Adipose tissue (tissue), 3 donors: Measurements from ENCODE around the gene PIGV. TPM values are rescaled to one million over a fixed set of nuclear protein-coding genes. Genes with fewer than 3 reads are reported as not detected.
A peak's percentile ranks its signal among the peaks of the same experiment; 100 is the strongest.

Experiments
- H3K27ac ChIP-seq: one replicate; pipeline ENCODE4 v1.5.1; 2013; ENCODE audit warnings: low read depth, low read length
- WGBS, 3 donors: extraction: QIAGEN DNeasy Blood & Tissue Kit; methylation state at CpG; one replicate each; pipeline ENCODE4 v1.1.7; 2013; 5-methylcytosine and 5-hydroxymethylcytosine counted together
- polyA plus RNA-seq, 3 donors: library from polyadenylated mRNA; stranded (reverse); fragments of 200-250 nt; gene quantifications; one replicate each; pipeline ENCODE4 v1.2.3, GENCODE V29; 2013
- donor health status: healthy with polysubstance abuse.
- donor health status: Bipolar disorder and iron deficiency.
- donor health status: healthy.

The PIGV gene
- polyA plus RNA-seq, 3 donors, result 6.7 to 9.5 (median 8.4) TPM

DNA sequence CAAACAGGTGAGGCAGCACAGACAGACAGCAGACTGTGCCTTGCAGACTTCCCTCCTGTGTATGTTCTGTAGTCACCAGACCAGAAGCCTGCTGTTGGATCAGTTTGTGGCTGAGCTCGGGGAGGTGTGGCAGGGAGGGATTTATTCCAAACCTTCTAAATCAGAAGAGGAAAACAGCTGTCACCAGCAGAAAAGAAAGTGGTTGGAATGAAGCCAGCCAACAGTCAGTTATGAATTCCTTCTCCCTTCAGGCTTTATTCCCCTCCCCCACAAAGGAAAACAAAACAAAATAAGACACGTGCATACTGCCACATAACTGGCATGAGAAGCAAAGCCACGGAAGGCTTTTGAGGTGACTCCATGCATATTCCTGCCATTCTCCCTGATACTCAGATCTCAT, 19.0 kb upstream of the PIGV start:
- WGBS, 3 donors, result 15 to 21% (median 19%) methylated on average over 3 of the region's 3 CpGs

DNA sequence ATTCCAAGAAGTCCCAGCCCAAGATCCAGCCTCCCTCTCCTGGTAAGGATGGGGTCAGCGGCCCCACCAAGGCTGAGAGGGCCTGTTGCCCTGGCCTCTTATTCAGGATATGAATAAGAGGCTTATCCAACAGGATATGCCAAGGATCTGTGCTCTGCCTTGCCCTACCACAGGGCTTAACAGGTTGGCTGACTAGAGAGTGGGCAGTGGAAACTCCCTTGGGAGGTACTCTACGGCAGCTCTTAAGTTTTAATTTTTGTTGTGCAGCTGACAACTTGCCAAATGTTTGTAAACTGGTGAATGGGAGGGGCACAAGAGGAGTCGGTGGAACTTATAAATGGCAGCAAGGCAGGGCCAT, 16.5 kb upstream of the PIGV start:
- 54 to 67% (median 56%) methylated on average over 3 of the region's 3 CpGs for WGBS, 3 donors
- no peak overlapping the region for H3K27ac ChIP-seq

More for the DNA sequence above, 19.0 kb upstream of the PIGV start:
- no peak overlapping the region for H3K27ac ChIP-seq

DNA sequence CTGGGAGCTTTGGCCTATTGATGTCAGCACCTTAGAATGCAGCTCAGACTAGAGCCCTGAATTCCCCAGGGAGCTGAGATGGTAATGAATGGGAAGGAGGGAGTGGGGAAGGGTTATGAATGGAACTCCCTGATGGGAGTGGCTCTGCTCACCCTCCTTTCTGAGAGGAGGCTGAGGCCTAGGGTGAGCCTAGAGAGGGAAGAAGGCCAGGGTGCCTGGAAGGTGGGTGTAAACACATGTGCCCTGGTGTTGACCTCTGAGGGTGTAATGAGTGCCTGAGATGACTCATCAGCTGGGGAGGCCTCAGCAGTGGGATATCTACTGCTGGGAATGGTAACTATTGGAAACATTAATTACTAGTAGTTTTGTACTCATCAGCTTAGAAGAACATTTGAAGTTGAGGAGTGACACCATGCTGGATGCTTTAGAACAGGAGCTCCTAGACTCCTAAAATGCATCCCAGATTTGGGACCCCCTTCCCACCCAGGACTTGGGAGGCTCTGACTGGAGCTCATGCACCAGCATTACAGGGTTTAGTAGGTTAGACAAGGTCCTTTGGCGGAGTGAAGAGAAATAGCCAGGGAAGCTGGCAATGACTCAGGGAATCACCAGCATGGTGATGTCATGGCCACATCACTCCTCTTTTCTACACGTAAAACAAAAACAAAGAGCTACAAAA, 16.0 kb upstream of the PIGV start:
- 79 to 82% (median 81%) methylated on average over 2 of the region's 2 CpGs for WGBS, 3 donors
- no peak overlapping the region for H3K27ac ChIP-seq

DNA sequence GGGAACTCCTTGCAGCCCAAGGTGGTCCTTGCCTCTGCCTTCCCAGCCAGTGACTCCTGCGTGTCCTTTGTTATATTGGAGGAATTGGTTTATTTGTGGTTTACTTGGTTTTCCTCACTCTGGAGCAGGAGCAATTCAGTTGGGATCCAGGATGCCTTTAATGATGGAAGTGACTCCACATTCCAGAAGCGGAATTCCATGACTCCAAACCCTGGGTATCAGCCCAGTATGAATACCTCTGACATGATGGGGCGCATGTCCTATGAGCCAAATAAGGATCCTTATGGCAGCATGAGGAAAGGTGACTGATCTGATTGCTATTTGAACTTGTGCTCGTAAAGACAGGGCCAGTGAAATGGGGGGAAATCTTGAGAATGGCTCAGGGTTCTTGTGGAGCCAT, 15.1 kb upstream of the PIGV start:
- 84 to 93% (median 90%) methylated on average over 4 of the region's 4 CpGs for WGBS, 3 donors
- no peak overlapping the region for H3K27ac ChIP-seq

DNA sequence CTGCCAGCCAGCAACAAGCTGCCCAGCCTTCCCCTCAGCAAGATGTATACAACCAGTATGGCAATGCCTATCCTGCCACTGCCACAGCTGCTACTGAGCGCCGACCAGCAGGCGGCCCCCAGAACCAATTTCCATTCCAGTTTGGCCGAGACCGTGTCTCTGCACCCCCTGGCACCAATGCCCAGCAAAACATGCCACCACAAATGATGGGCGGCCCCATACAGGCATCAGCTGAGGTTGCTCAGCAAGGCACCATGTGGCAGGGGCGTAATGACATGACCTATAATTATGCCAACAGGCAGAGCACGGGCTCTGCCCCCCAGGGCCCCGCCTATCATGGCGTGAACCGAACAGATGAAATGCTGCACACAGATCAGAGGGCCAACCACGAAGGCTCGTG, 13.3 kb upstream of the PIGV start:
- no peak overlapping the region for H3K27ac ChIP-seq
- WGBS, 3 donors, result 88 to 98% (median 94%) methylated on average over 13 of the region's 13 CpGs

GRCh38 chr1:26775666-26776065, 12.1 kb upstream of the PIGV start:
- WGBS, 3 donors, result 56 to 74% (median 67%) methylated on average over 4 of the region's 4 CpGs
- H3K27ac ChIP-seq, result no peak overlapping the region

- no peak overlapping the region for H3K27ac ChIP-seq
- 78 to 85% (median 84%) methylated on average over 11 of the region's 11 CpGs for WGBS, 3 donors
Measured at GRCh38 chr1:26779098-26779668, 8.6 kb upstream of the PIGV start.

DNA sequence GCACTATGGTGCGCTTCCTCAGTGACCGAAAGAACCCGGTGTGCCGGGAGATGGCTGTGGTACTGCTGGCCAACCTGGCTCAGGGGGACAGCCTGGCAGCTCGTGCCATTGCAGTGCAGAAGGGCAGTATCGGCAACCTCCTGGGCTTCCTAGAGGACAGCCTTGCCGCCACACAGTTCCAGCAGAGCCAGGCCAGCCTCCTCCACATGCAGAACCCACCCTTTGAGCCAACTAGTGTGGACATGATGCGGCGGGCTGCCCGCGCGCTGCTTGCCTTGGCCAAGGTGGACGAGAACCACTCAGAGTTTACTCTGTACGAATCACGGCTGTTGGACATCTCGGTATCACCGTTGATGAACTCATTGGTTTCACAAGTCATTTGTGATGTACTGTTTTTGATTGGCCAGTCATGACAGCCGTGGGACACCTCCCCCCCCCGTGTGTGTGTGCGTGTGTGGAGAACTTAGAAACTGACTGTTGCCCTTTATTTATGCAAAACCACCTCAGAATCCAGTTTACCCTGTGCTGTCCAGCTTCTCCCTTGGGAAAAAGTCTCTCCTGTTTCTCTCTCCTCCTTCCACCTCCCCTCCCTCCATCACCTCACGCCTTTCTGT, 7.3 kb upstream of the PIGV start:
- H3K27ac ChIP-seq, result no peak overlapping the region
- 90 to 92% (median 91%) methylated on average over 21 of the region's 21 CpGs for WGBS, 3 donors

DNA sequence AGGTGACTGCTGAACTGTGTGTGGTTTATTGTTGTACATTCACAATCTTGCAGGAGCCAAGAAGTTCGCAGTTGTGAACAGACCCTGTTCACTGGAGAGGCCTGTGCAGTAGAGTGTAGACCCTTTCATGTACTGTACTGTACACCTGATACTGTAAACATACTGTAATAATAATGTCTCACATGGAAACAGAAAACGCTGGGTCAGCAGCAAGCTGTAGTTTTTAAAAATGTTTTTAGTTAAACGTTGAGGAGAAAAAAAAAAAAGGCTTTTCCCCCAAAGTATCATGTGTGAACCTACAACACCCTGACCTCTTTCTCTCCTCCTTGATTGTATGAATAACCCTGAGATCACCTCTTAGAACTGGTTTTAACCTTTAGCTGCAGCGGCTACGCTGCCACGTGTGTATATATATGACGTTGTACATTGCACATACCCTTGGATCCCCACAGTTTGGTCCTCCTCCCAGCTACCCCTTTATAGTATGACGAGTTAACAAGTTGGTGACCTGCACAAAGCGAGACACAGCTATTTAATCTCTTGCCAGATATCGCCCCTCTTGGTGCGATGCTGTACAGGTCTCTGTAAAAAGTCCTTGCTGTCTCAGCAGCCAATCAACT, 6.4 kb upstream of the PIGV start:
- 78 to 83% (median 80%) methylated on average over 11 of the region's 11 CpGs for WGBS, 3 donors
- no peak overlapping the region for H3K27ac ChIP-seq

GRCh38 chr1:26782521-26783212, 5.1 kb upstream of the PIGV start:
- H3K27ac ChIP-seq, result no peak overlapping the region
- WGBS, 3 donors, result 62 to 81% (median 81%) methylated on average over 3 of the region's 3 CpGs

DNA sequence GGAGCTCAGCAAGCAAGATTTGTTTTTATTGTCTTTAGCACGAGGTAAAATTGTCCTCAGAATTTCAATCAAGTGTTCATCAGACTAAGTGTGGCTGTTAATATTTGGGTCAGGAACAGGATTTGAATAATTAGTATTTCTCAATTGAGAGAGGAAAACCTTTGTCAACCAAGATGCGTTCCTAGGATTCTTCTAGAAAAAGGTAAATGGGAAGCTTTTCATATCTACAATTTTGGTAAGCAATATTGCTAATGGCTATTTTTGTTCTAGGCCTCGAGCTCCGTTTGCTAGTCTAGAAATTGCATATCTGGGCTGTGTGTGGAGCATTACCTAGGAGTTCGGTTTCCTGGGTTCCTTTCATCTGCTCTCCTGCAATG, 4.1 kb upstream of the PIGV start:
- H3K27ac ChIP-seq, result no peak overlapping the region
- 46 to 74% (median 70%) methylated on average over 5 of the region's 5 CpGs for WGBS, 3 donors

DNA sequence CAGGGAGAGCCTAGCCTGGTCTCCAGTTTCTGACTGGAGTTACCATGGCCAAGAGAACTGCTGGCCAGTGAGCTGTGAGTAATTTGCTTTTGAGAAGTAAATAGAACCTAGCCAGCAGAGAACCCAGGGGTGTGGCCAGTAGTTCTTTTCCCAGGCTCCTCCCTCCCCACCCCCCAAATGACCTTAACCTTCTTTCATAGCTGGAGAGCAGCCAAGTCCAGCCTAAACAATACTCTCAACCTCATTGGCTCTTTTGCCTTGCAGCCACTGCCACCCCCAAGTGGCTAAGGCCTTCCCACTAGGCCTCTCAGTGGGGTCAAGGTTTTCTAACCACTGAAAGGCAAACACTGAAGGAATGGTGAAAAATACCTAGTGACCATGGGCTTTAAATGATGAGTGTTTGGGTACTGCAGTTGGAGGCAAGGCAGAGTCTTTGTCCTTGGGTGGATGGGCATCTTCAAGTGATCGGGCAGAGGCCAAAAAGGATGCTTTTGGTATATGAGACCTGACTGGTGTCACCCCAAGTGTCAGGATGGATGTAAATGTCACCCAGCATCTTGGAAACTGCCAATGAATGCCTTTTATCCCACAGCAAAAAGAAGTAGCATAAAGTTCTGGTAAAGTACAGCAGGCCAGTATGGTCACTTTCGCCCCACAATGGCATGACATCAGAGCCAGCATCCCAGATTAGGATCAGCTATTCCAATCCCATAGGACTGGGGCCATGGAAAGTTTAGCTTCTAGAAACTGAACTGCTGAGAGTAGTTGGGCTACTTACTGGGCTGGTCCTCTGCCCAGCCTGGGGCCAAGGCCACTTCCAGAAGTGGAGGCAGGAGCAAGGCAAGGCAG, 3.5 kb upstream of the PIGV start:
- H3K27ac ChIP-seq, result peak overlapping the region; percentile 74
- 76 to 81% (median 81%) methylated on average over 2 of the region's 2 CpGs for WGBS, 3 donors

DNA sequence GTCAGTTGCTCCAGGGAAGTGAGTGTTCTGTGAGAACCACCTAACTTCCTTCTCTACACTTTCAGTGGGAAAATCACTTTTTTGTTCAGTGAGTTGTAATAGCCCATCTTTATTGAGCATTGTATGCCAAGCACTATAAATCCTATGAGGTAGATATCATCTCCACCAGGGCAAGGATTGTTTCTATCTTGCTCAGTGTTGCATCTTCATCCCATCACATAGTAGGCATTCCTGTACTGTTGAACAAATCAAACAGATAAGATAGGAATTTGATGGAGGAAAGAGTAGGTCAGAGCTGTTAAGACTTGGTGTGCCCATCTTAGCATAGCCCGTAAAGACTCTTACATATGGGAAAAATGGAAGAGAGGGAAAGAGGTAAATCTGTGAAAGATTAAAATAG, 2.9 kb upstream of the PIGV start:
- 95 to 96% (median 96%) methylated on average over 1 of the region's 1 CpG for WGBS, 3 donors
- H3K27ac ChIP-seq, result no peak overlapping the region

GRCh38 chr1:26785611-26786436, 1.9 kb upstream of the PIGV start:
- H3K27ac ChIP-seq, result peak overlapping the region; percentile 9
- WGBS, 3 donors, result 56 to 90% (median 60%) methylated on average over 5 of the region's 5 CpGs

- H3K27ac ChIP-seq, result peak overlapping the region; percentile 97
- 2 to 20% (median 3%) methylated on average over 12 of the region's 12 CpGs for WGBS, 3 donors
Measured at GRCh38 chr1:26786437-26787380, 1.0 kb upstream of the PIGV start.

DNA sequence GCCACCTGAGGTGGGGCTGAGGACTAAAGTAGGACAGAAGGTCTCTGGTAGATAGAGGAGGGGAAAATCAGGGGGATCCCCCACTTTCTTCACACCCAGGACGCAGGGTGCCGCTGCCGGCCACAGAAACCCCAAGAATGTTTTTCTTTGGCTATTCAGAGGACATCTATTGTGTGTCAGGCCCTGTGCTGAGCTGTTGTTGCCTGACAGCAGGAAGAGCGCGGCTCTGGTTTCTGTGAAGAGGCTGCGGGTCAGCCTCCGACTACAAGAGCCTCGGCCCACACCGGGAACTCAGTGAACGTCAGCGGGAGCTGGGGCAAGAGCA, 407 bp upstream of the PIGV start:
- 0 to 2% (median 1%) methylated on average over 11 of the region's 11 CpGs for WGBS, 3 donors

DNA sequence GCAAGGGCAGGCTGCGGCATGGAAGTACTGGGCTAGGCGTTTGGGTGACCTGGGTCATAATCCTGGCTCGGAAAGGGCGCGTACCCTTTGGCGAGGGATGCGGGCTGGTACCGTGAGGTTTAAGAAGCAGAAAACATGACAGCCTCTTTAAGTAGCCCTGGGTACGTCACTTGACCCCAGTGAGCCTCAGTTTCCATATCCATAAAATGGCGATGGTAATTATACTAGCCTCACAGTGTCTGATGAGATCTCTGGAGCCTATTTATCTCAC, 700 bp downstream of the PIGV start:
- H3K27ac ChIP-seq, result peak overlapping the region; percentile 97
- 2 to 3% (median 2%) methylated on average over 10 of the region's 10 CpGs for WGBS, 3 donors

More for the DNA sequence above, 407 bp upstream of the PIGV start:
- H3K27ac ChIP-seq, result peak overlapping the region; percentile 97
